Measurements from ENCODE around the gene FSTL4. TPM values are rescaled to one million over a fixed set of nuclear protein-coding genes. Genes with fewer than 3 reads are reported as not detected.

Gene FSTL4
- polyA plus RNA-seq, 3 donors: not detected

- intact Hi-C loops (cut with micrococcal nuclease): loop anchor here in 1 of 2 donors (10.0 kb wide), 1 partner anchor 100 kb away; no protein-coding TSS in a partner anchor
Measured at GRCh38 chr5:133525126-133525525, 87.2 kb downstream of the FSTL4 start.

GRCh38 chr5:133524666-133525065 lies 87.7 kb downstream of the FSTL4 start:
- Histone ChIP-seq H3K9me3 (replicated peaks in 1 of 2; ENCODE audit: control insufficient read depth in 1 of 2, insufficient read depth in 1 of 2, low read length in 2 of 2) (no peaks in the 10 kb centered on the region), H2AFZ (ENCODE audit: insufficient read depth, low read depth, low read length, poor library complexity, severe bottlenecking) (no peak overlapping the region), H3K79me2 (ENCODE audit: insufficient read depth, low read length) (no peaks in the 10 kb centered on the region), H3K9ac (ENCODE audit: insufficient read depth, low read length, poor library complexity, severe bottlenecking) (no peak overlapping the region), H3K4me3 (replicated peaks in 1 of 3; ENCODE audit: low read depth in 2 of 3, low read length in 3 of 3) (no peak overlapping the region), H3K4me1 (ENCODE audit: control insufficient read depth in 1 of 2, insufficient read depth in 2 of 2, low read length in 2 of 2) (peaks cover 0 to 4% of the 10 kb centered on the region in 2 donors), H3K36me3 (replicated peaks in 1 of 2; ENCODE audit: control insufficient read depth in 1 of 2, insufficient read depth in 2 of 2, low read length in 2 of 2) (no peaks in the 10 kb centered on the region), H3K27me3 (ENCODE audit: control insufficient read depth in 2 of 2, insufficient read depth in 2 of 2, low read length in 2 of 2) (peaks cover 2 to 4% of the 10 kb centered on the region in 2 donors), H3K27ac (ENCODE audit: low read depth in 1 of 2, low read length in 2 of 2) (no peak overlapping the region), H4K20me1 (ENCODE audit: insufficient read depth, low read length) (no peaks in the 10 kb centered on the region), H3K4me2 (replicated peaks; ENCODE audit: extremely low read depth, low read length, poor library complexity, severe bottlenecking) (no peak overlapping the region)
- Mint-ChIP-seq H3K4me1 (peaks cover 7% of the 10 kb centered on the region), H3K9me3 (peaks cover 0 to 3% (median 0%) of the 10 kb centered on the region in 7 donors), H3K27ac (no peak overlapping the region), H3K27me3 (ENCODE audit: low read depth in 3 of 3) (peaks cover 5 to 23% (median 10%) of the 10 kb centered on the region in 3 donors), H3K4me3 (no peak overlapping the region), H3K36me3 (no peaks in the 10 kb centered on the region)
- TF ChIP-seq CTCF (IDR thresholded peaks at IDR 0.05): no peak
- DNase-seq: no peak
- 93% methylated on average over 3 of the region's 4 CpGs for WGBS (ENCODE audit: insufficient coverage)
- intact Hi-C loops (cut with micrococcal nuclease): loop anchor here in 1 of 2 donors (10.0 kb wide), 1 partner anchor 100 kb away; no protein-coding TSS in a partner anchor

More at GRCh38 chr5:133525126-133525525, 87.2 kb downstream of the FSTL4 start:
- H3K9me3 ChIP-seq (replicated peaks in 1 of 2; ENCODE audit: control insufficient read depth in 1 of 2, insufficient read depth in 1 of 2, low read length in 2 of 2): no peaks in the 10 kb centered on the region
- H2AFZ ChIP-seq (ENCODE audit: insufficient read depth, low read depth, low read length, poor library complexity, severe bottlenecking): no peak overlapping the region
- H3K9me3 Mint-ChIP-seq: peaks cover 0 to 3% (median 0%) of the 10 kb centered on the region in 7 donors
- peaks cover 2 to 4% of the 10 kb centered on the region in 2 donors for H3K27me3 ChIP-seq (ENCODE audit: control insufficient read depth in 2 of 2, insufficient read depth in 2 of 2, low read length in 2 of 2)
- no peak overlapping the region for H3K4me3 Mint-ChIP-seq
- no peaks in the 10 kb centered on the region for H4K20me1 ChIP-seq (ENCODE audit: insufficient read depth, low read length)
- H3K27me3 Mint-ChIP-seq (ENCODE audit: low read depth in 3 of 3): peaks cover 5 to 20% (median 10%) of the 10 kb centered on the region in 3 donors
- no peak overlapping the region for H3K27ac ChIP-seq (ENCODE audit: low read depth in 1 of 2, low read length in 2 of 2)
- H3K36me3 Mint-ChIP-seq: no peaks in the 10 kb centered on the region
- no peak for TF ChIP-seq CTCF (IDR thresholded peaks at IDR 0.05)
- DNase-seq: no peak
- no peak overlapping the region for H3K27ac Mint-ChIP-seq
- 100% methylated on average over 1 of the region's 3 CpGs for WGBS (ENCODE audit: insufficient coverage)
- H3K79me2 ChIP-seq (ENCODE audit: insufficient read depth, low read length): no peaks in the 10 kb centered on the region
- no peaks in the 10 kb centered on the region for H3K36me3 ChIP-seq (replicated peaks in 1 of 2; ENCODE audit: control insufficient read depth in 1 of 2, insufficient read depth in 2 of 2, low read length in 2 of 2)
- H3K4me2 ChIP-seq (replicated peaks; ENCODE audit: extremely low read depth, low read length, poor library complexity, severe bottlenecking): no peak overlapping the region
- H3K9ac ChIP-seq (ENCODE audit: insufficient read depth, low read length, poor library complexity, severe bottlenecking): no peak overlapping the region
- peaks cover 3% of the 10 kb centered on the region for H3K4me1 Mint-ChIP-seq
- peaks cover 0 to under 1% of the 10 kb centered on the region in 2 donors for H3K4me1 ChIP-seq (ENCODE audit: control insufficient read depth in 1 of 2, insufficient read depth in 2 of 2, low read length in 2 of 2)
- H3K4me3 ChIP-seq (replicated peaks in 1 of 3; ENCODE audit: low read depth in 2 of 3, low read length in 3 of 3): no peak overlapping the region

Data from CD14-positive monocyte (primary cell).